Stimulated activated CD8-positive, alpha-beta memory T cell treated with anti-CD3 and anti-CD28 coated beads, Interleukin-12 subunit alpha, Interleukin-12 subunit beta, amount 100 ng/mL, for 24 hours (primary cell): ENCODE measurements around the gene CHKA.
"Not testable (repeated sequence)": the region's sequence is repeated elsewhere in the genome, so short reads cannot be mapped to it uniquely, and the experiment has no call there.

Source experiments
- DNase-seq: peaks from one replicate; pipeline ENCODE4 v3.0.0-alpha.2; 2020; ENCODE audit errors: extremely low read depth

Gene CHKA

DNA sequence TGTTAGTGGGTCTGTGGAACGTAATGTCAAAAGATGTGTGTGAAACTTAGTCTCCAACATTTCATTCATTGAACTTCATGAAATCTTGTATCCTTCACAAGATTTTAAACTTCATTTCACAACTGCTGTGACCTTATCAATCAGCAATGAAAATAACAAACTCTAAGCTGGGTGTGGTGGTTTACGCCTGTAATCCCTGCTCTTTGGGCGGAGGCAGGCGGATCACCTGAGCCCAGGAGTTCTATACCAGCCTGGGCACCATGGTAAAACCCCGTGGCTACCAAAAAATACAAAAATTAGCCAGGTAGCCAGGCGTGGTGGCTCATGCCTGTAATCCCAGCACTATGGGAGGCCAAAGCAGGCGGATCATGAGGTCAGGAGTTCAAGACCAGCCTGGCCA, 5.1 kb downstream of the CHKA start:
- no peak for DNase-seq

DNA sequence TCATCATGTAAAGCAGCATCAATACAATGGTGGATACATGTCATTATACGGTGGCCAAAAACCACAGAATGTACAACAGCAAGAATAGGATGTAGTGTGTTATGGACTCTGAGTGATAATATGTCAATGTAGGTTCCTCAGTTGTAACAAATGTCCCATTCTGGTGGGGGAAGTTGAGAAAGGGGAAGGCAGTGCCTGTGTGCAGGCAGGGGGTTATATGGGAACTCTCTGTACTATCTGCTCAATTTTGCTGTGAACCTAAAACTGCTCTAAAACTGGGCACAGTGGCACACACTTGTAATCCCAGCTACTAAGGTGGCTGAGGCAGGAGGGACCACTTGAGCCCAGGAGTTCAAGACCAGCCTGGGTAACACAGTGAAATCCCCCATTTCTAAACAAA, 5.9 kb downstream of the CHKA start:
- no peak for DNase-seq

GRCh38 chr11:68113986-68114385, 7.2 kb downstream of the CHKA start:
- no peak for DNase-seq

- DNase-seq: no peak
These were observed 13.5 kb downstream of the CHKA start for GRCh38 chr11:68107689-68108088.

- DNase-seq: no peak
These were observed 14.8 kb downstream of the CHKA start for GRCh38 chr11:68106165-68106940.

DNA sequence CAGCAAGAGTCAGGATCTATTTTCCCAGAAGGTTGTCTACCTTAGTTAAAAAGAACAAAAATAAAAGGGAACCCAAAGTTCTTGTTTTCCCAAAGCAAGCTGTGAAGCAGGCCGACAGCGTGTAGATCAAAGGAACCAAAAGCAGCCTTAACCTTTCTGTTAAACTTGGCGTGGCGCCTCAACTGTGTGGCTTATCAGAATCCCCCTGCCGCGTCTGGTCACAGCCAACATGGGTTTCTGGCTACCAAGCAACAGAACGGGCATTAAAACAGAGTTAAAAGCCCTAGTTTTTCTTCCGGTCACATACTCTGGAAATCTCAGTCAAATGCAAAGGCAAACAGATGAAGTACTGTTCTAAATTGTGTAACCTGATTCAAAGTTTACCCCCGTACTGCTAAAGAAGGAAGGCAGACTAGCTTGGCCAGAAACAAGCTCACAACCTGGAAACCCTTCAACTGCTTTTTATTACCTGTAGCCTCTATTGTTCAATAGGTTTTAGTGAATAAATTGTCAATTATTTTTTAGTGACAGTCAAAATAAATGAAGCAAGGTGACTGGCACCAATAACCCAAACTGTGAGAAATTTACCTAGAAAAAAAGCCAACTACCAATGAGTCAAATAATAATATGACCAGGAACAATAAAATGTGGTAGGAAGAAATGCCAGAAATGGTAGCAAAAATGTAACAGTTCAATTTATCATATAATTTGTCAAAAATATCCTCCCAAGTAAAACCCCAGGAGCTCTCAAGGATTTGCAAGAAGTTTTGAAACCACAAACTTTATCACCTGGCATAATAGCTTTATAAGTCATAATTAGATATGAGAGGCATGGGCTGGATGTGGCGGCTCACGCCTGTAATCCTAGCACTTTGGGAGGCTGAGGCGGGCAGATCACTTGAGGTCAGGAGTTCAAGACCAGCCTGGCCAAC, 21.4 kb downstream of the CHKA start:
- DNase-seq: no peak

- no peak for DNase-seq
These were observed 22.1 kb downstream of the CHKA start for GRCh38 chr11:68099057-68099456.

DNA sequence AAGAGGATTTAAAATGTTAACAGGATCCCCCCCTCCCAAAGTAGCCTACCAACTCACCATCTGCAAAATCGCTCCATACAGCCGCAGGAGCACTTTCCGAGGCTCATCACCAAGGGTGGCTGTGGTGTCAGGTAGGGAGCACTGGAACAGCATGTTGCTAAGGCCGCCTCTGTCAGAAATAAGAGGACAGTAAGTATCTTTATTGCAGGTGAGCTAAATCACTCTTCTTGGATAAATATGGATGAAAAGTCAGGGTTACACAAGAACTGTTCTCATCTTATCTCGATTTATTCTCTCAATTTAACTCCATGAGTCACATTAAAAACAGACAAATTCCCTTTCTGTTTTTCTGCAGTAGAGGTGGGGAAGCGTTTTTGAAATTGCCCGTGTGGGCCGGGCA, 24.2 kb downstream of the CHKA start:
- no peak for DNase-seq

DNA sequence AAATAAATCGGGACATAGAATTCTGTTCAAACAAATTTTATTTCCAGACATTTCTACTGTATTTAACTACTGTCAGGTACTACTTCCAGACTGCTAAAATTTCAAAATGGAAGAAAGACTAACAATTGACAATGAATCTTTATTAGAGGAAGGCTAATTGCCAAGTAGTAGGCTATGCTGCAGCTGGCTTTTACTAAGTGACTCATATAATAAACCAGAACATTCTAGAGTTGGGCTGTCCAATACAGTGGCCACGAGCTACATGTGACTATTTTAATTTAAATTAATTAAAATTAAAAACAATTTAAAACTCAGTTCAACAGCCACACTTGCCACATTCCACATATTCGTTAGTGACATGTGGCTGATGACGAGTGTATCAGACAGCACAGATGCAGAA, 27.6 kb downstream of the CHKA start:
- DNase-seq: no peak

DNA sequence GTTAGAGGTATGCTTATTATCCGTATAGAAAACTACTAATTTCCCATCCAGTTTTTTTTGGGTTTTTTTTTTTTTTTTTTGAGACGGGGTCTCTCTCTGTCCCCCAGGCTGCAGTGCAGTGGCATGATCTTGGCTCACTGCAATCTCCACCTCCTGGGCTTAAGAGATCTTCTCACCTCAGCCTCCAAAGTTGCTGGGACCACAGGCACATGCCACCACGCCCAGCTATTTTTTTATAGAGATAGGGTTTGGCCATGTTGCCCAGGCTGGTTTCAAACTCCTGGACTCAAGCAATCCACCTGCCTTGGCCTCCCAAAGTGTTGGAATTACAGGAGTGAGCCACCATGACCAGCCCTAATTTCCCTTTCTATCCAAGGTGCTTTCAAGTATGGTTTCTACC, 28.2 kb downstream of the CHKA start:
- DNase-seq: not testable (repeated sequence)

DNA sequence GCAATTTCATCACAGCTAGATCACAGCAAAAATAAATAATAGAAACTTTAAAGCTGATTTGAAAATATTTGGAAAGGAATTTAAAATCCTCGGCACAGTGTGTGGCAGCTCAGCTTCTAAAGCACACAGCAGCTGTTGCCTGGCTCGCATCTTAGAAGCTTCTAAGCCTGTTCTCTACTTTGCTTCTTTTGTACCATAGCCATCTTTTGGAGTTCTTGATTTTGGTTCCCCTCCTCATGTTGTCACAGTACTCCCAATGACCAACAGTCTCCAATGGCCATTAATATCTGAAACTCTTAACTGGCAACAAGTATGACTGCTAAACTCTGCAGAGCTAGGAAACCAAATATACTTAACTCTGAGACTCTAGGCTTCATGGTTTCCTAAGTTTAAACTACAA, 28.8 kb downstream of the CHKA start:
- DNase-seq: no peak

GRCh38 chr11:68090706-68091105, 30.5 kb downstream of the CHKA start:
- no peak for DNase-seq

- DNase-seq: no peak
These were observed 30.9 kb downstream of the CHKA start for GRCh38 chr11:68090287-68090686.

DNA sequence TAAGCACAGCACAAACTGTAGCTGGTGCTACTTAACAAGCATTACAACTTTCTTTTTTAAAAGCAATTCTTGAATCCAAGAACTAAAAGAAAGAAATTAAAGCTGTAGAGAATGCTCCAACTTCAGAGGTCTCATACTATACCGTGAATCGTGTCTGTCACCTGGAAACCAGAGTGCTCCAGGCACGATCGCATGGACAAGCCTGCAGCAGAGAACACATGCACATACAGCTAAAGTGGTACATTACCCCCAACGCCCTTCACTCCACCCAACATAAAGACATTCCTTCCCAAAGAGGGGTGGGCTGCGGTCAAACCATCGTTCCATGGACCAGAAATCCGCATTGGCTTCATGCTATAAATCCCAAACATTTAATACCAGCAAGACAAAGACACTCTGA, 31.5 kb downstream of the CHKA start:
- DNase-seq: no peak

DNA sequence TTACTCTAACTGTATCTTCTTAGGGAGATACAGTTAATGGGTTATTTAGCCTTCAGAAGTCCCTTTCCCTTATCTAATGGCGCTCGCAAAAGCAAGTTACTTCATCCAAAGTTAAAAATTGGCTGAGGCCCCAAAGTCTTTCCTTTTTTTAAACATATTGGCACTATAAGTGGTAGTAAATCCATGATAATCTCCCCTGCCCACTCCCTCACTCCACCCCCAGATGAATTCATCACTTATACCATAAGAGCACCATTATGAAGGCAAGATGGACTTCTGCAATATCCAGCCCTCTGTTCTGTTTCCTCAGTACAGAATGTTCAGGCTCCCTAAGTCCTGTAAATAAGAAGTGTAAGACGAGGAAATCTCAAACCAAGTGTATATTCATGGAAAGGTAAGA, 37.7 kb downstream of the CHKA start:
- DNase-seq: no peak

DNA sequence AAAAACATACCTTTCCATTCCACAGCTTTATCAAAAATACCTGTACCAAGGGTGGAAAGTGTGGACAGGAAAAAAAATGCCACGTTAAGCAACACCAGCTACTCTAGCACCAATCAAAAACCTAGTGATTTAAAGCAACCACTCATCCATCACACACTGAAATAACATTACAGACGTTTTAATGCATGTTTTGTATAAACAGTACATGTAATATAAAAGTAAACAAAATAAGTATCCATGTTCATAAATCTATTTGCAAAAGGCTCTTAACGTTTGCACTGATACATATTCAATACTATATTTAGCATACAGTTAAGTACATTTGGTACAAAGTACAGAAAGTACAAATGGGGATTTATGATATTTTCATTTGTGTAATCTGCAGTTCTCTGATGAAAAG, 38.7 kb downstream of the CHKA start:
- no peak for DNase-seq

GRCh38 chr11:68081691-68082090, 39.5 kb downstream of the CHKA start:
- no peak for DNase-seq

- no peak for DNase-seq
These were observed 40.3 kb downstream of the CHKA start for GRCh38 chr11:68080860-68081259.

- DNase-seq: no peak
These were observed 43.3 kb downstream of the CHKA start for GRCh38 chr11:68077617-68078582.

GRCh38 chr11:68076371-68077042, 44.7 kb downstream of the CHKA start:
- DNase-seq: no peak
